ENCODE data around the gene EFNA4.

Gene EFNA4

DNA sequence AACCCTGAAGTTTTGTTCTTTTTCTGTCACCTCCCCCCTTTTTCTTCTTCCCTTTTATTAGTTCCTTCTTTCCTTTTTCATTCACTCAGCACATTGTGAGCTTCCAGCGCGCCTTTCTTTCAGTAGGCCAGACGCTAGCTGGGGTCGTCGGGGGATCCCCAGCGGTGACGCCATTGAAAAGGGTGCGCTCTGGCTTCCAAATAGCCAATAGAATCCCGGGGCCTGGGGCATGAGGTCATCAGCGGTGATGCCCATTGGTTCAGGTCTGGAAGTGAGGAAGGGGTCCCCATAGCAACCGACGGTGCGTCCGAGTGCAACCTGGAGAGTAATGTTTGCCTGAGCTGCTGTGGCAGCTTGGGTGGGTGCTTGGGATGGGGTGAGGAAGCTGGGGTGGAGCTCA is 8.2 kb downstream of the EFNA4 start:
- no peak for DNase-seq (ENCODE audit: low read depth)
- H3K4me3 ChIP-seq (ENCODE audit: low read depth, low read length) = no peak overlapping the region
- TF ChIP-seq, protein P1, sequence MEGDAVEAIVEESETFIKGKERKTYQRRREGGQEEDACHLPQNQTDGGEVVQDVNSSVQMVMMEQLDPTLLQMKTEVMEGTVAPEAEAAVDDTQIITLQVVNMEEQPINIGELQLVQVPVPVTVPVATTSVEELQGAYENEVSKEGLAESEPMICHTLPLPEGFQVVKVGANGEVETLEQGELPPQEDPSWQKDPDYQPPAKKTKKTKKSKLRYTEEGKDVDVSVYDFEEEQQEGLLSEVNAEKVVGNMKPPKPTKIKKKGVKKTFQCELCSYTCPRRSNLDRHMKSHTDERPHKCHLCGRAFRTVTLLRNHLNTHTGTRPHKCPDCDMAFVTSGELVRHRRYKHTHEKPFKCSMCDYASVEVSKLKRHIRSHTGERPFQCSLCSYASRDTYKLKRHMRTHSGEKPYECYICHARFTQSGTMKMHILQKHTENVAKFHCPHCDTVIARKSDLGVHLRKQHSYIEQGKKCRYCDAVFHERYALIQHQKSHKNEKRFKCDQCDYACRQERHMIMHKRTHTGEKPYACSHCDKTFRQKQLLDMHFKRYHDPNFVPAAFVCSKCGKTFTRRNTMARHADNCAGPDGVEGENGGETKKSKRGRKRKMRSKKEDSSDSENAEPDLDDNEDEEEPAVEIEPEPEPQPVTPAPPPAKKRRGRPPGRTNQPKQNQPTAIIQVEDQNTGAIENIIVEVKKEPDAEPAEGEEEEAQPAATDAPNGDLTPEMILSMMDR (IDR thresholded peaks at IDR 0.05; ENCODE audit: low read depth, low read length, missing control alignments) = no peak
- in situ Hi-C loops (cut with HindIII; ENCODE audit: low sequenced_read_pairs) = no loop called here

DNA sequence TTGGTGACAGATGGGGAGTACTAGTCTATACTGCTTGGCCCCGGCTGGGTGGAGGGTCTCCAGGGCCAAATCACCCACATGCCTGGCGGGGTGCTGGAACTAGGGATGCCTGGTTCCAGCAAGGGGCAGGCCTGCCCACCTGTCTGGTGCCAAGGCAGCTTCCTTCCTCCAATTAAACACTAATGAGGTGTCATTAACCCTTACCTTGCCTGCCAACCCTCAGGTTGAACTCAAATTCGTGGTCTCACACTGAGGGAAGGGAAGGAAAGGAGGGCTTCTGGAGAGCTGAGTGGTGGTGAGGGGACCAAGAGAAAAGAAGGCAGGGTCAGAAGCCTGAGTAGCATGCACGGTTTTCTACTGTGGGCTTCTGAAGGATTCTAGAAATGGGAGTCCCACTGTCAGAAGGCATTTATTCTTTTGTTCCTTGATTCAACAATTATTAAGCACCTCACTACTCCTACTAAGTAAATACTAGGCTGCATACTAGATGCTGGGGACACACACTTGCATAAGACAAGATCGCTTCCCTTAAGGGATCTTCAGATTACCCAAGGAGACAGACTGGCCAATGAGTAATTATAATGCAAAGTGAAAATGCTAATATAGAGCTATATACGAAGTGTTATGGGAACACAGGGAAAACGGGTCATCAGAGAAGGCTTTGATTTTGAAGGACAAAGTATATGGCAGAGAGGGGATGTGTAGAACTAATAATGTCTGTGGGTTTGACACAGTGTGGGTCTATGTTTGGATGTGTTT is 9.2 kb downstream of the EFNA4 start:
- no peak overlapping the region for H3K4me3 ChIP-seq (ENCODE audit: low read depth, low read length)
- DNase-seq (ENCODE audit: low read depth) = no peak
- in situ Hi-C loops (cut with HindIII; ENCODE audit: low sequenced_read_pairs) = no loop called here

DNA sequence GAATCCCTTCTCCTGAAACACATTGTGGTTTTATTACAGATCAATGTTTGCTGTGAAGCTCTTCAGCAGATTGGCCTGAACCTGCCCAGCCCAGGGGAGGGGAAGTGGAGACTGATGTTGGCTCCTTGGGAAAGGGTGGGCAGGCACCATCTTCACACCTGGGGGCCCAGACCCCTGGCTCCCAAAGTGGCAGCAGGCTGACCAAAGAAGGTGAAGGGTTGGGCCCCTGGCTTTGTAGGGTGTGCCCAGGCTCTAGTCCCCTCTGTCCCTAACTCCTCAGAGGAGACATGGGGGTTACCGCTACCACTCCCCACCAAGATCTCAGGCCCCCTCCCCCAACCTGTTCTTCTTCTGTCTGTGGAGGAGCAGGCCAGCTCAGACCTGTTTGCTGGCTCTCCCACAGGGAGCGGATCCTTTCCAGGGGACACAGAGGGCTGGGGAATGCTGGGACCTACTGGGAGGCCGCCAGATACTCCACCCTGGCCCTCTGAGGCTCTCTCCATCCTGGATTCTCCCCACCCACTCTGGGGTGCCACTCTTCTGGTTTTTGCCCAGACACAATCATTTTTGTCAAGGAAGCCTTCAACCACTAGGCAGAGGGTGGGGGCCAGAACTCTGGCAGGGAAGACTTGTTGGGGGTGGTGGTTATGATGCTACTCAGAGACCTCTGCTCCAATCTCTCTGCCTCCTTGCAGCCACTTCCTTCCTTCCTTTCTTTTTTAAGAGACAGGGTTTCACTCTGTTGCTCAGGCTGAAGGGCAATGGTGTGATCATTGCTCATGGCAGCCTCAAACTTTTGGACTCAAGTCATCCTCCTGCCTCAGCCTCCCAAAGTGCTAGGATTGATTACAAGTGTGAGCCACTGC is 10.1 kb downstream of the EFNA4 start:
- in situ Hi-C loops (cut with HindIII; ENCODE audit: low sequenced_read_pairs) = no loop called here
- H3K4me3 ChIP-seq (ENCODE audit: low read depth, low read length) = no peak overlapping the region
- TF ChIP-seq, protein P1 (IDR thresholded peaks at IDR 0.05; ENCODE audit: low read depth, low read length, missing control alignments) = no peak
- no peak for DNase-seq (ENCODE audit: low read depth)

More for the DNA sequence above, 9.2 kb downstream of the EFNA4 start:
- TF ChIP-seq, protein P1 (IDR thresholded peaks at IDR 0.05; ENCODE audit: low read depth, low read length, missing control alignments) = no peak

DNA sequence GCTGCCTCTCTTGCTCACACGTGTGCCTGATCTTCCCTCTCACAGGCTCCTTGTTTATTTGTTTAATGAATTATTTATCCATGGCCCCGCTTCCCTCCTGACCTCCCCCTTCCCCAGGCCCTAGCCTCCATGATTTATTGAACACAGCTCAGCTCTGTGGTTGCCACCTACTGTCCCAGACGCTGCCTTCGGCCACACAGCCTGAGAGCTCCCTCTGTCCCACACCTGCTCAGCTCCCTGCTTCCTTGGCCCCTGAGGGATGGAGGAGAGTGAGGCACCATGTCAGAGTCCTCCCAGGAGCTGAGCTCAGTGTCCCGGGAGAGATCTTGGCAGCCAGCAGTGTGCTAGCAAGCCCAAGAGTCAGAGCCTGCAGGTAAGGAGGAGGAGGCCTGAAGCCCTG is 12.0 kb downstream of the EFNA4 start:
- DNase-seq (ENCODE audit: low read depth) = no peak
- in situ Hi-C loops (cut with HindIII; ENCODE audit: low sequenced_read_pairs) = no loop called here
- TF ChIP-seq, protein P1 (IDR thresholded peaks at IDR 0.05; ENCODE audit: low read depth, low read length, missing control alignments) = no peak
- H3K4me3 ChIP-seq (ENCODE audit: low read depth, low read length) = no peak overlapping the region

DNA sequence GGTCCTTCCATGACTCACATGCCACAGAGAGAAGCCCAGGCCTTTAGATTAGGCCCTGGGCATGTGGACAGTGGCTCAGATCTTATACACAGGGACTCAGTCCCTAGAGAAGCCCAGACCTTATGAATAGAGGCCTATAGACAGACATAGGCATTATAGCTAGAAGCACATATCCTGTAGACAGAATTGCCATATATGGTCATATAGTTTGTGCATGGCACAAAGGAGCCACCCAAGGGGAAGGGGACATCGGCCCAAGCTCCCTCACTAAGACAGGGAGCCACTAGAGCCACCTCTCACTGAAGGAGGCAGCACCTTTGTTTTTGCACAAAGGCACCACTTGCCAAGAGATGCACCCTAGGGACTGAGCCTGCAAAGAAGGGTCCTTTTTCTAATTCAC is 12.8 kb downstream of the EFNA4 start:
- in situ Hi-C loops (cut with HindIII; ENCODE audit: low sequenced_read_pairs) = no loop called here
- TF ChIP-seq, protein P1 (IDR thresholded peaks at IDR 0.05; ENCODE audit: low read depth, low read length, missing control alignments) = no peak
- H3K4me3 ChIP-seq (ENCODE audit: low read depth, low read length) = no peak overlapping the region
- no peak for DNase-seq (ENCODE audit: low read depth)

DNA sequence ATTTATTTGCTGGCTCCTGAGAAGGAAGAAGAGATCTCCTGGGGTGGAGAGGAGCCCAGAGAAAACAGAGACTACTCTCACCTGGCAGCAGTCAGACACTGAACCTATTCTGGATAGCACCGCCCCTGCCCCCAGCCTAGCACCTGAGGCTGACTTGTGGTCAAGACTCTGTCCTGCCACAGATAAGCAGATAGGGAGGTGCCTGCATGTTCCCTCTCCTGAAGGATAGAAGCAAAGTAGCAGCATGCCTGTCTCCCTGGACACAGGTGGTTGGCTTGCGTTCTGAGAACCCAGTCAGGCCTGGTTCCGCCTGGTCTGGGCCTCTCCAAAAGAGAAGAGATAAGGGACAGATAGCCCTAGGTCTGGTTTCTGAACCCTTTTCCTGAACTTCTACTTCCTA is 13.8 kb downstream of the EFNA4 start:
- in situ Hi-C loops (cut with HindIII; ENCODE audit: low sequenced_read_pairs) = no loop called here
- no peak for DNase-seq (ENCODE audit: low read depth)
- no peak overlapping the region for H3K4me3 ChIP-seq (ENCODE audit: low read depth, low read length)
- TF ChIP-seq, protein P1 (IDR thresholded peaks at IDR 0.05; ENCODE audit: low read depth, low read length, missing control alignments) = no peak

All from astrocyte of the cerebellum (primary cell).